Endothelial cell of umbilical vein (primary cell): ENCODE measurements around the gene YAE1.

Experiments
- EZH2 ChIP-seq: IDR thresholded peaks from 2 replicates; pipeline ENCODE4 v1.6.1; 2012; ENCODE audit warnings: borderline replicate concordance, low read depth, mild to moderate bottlenecking, moderate library complexity, low read length, inconsistent platforms; ENCODE audit not compliant: severe bottlenecking
- FOS ChIP-seq: IDR thresholded peaks from 2 replicates; pipeline ENCODE4 v1.6.1; 2011; ENCODE audit warnings: mild to moderate bottlenecking, low read length, moderate library complexity, borderline replicate concordance; ENCODE audit not compliant: insufficient read depth
- POLR2A ChIP-seq: IDR thresholded peaks from 2 replicates; pipeline ENCODE4 v1.6.1; 2012; ENCODE audit warnings: low read depth, mild to moderate bottlenecking, control low read depth, low read length
- POLR2AphosphoS5 ChIP-seq: IDR thresholded peaks from 2 replicates; pipeline ENCODE4 v1.6.1; 2012; ENCODE audit warnings: low read depth, mild to moderate bottlenecking, control low read depth, low read length, moderate library complexity; ENCODE audit not compliant: insufficient read depth
- TF ChIP-seq, protein P1 (sequence below), 2 donors: IDR thresholded peaks; 1 replicate in 1 of 2; 2 replicates in 1 of 2; pipeline ENCODE4 v1.5.1; 2011; ENCODE audit warnings: low read length in 2 of 2, mild to moderate bottlenecking in 2 of 2, moderate library complexity in 2 of 2, control low read depth in 1 of 2, inconsistent platforms in 1 of 2, low read depth in 1 of 2; ENCODE audit not compliant: insufficient read depth in 1 of 2; ENCODE audit errors: extremely low read depth in 1 of 2
- TF ChIP-seq, protein P2 (sequence below): IDR thresholded peaks from 2 replicates; pipeline ENCODE4 v1.6.1; 2011; ENCODE audit not compliant: insufficient read depth, insufficient read length

DNA sequence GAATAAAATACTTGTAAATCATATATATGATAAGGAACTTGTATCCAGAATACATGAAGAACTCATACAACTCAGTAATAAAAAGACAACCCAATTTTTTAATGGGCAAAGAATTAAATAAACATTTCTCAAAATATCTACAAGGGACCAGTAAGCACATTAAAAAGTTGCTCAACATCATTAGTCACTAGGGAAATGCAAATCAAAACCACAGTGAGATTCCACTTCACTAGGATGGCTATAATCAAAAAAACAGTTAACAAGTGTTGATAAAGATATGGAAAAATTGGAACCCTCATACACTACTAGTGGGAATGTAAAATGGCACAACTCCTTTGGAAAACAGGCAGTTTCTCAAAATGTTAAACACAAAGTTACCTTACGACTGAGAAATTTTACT lies 40.3 kb upstream of the YAE1 start:
- TF ChIP-seq POLR2A: no peak
- TF ChIP-seq, protein P1, sequence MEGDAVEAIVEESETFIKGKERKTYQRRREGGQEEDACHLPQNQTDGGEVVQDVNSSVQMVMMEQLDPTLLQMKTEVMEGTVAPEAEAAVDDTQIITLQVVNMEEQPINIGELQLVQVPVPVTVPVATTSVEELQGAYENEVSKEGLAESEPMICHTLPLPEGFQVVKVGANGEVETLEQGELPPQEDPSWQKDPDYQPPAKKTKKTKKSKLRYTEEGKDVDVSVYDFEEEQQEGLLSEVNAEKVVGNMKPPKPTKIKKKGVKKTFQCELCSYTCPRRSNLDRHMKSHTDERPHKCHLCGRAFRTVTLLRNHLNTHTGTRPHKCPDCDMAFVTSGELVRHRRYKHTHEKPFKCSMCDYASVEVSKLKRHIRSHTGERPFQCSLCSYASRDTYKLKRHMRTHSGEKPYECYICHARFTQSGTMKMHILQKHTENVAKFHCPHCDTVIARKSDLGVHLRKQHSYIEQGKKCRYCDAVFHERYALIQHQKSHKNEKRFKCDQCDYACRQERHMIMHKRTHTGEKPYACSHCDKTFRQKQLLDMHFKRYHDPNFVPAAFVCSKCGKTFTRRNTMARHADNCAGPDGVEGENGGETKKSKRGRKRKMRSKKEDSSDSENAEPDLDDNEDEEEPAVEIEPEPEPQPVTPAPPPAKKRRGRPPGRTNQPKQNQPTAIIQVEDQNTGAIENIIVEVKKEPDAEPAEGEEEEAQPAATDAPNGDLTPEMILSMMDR (IDR thresholded peaks at IDR 0.05; ENCODE audit: extremely low read depth in 1 of 2, insufficient read depth in 1 of 2, low read depth in 1 of 2, low read length in 2 of 2): no peak
- TF ChIP-seq POLR2AphosphoS5: no peak
- TF ChIP-seq, protein P2, sequence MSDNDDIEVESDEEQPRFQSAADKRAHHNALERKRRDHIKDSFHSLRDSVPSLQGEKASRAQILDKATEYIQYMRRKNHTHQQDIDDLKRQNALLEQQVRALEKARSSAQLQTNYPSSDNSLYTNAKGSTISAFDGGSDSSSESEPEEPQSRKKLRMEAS: no peak
- TF ChIP-seq EZH2: no peak
- TF ChIP-seq FOS: no peak
